Suprapubic skin (tissue), 4 donors: ENCODE data around the gene PSMB8. TPM values are rescaled to one million over a fixed set of nuclear protein-coding genes. Genes with fewer than 3 reads are reported as not detected.
A peak's percentile ranks its signal among the peaks of the same experiment; 100 is the strongest.

Source experiments
- DNase-seq, 2 donors: peaks; one replicate each; pipeline ENCODE4 v3.0.0-alpha.2; 2019; ENCODE audit warnings: low spot score in 2 of 2
- H3K27ac ChIP-seq: fragments of 200-600 bp; sonication (generic); one replicate; pipeline ENCODE4 v1.5.1; 2019
- H3K27me3 ChIP-seq: fragments of 200-600 bp; sonication (generic); one replicate; pipeline ENCODE4 v1.5.1; 2019
- H3K36me3 ChIP-seq: fragments of 200-600 bp; sonication (generic); one replicate; pipeline ENCODE4 v1.5.1; 2019
- H3K4me1 ChIP-seq: fragments of 200-600 bp; sonication (generic); one replicate; pipeline ENCODE4 v1.5.1; 2019
- H3K4me3 ChIP-seq: fragments of 200-600 bp; sonication (generic); one replicate; pipeline ENCODE4 v1.5.1; 2019; ENCODE audit warnings: mild to moderate bottlenecking
- H3K9me3 ChIP-seq: fragments of 200-600 bp; sonication (generic); one replicate; pipeline ENCODE4 v1.5.1; 2019
- EP300 ChIP-seq: sonication (generic); formaldehyde crosslinking; IDR thresholded peaks from one replicate; pipeline ENCODE4 v1.6.1; 2017; ENCODE audit warnings: antibody characterized with exemption
- POLR2A ChIP-seq, 2 donors: fragments of 450-650 bp; IDR thresholded peaks; one replicate each; pipeline ENCODE4 v1.6.1; 2017; ENCODE audit warnings: antibody characterized with exemption in 2 of 2, mild to moderate bottlenecking in 2 of 2, moderate library complexity in 2 of 2
- POLR2AphosphoS5 ChIP-seq, 3 donors: sonication (generic); formaldehyde crosslinking; IDR thresholded peaks; one replicate each; pipeline ENCODE4 v1.6.1; 2017; ENCODE audit warnings: antibody characterized with exemption in 3 of 3
- WGBS: methylation state at CpG from one replicate; pipeline ENCODE4 v1.1.5; 2018; 5-methylcytosine and 5-hydroxymethylcytosine counted together
- total RNA-seq, 4 donors: library from RNA; depleted of rRNA; stranded (reverse); fragments of >200 nt; gene quantifications; one replicate each; pipeline ENCODE4 v1.1.0, GENCODE V29; 2016
- TF ChIP-seq, protein P1 (sequence below), 2 donors: fragments of 200-600 bp in 1 of 2; fragments of 450-650 bp in 1 of 2; sonication (generic) in 1 of 2; IDR thresholded peaks; one replicate each; pipeline ENCODE4 v1.5.1; 2016 to 2019; ENCODE audit warnings: antibody characterized with exemption in 2 of 2, mild to moderate bottlenecking in 1 of 2, moderate library complexity in 1 of 2

The PSMB8 gene
- total RNA-seq, 4 donors from 2014 or later, result 43.6 to 62.7 (median 49.0) TPM

DNA sequence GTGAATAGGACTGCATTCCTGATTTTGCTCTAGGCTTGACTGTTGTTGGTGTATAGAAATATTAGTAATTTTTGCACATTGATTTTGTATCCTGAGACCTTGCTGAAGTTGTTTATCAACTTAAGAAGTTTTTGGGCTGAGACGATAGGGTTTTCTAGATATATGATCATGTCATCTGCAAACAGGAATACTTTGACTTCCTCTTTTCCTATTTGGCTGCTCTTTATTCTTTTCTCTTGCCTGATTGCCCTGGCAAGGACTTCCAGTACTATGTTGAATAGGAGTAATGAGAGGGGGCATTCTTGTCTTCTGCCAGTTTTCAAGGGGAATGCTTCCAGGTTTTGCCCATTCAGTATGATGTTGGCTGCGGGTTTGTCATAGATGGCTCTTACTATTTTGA is 40.4 kb downstream of the PSMB8 start:
- DNase-seq, result no peak
- WGBS, result 60% methylated on average over 2 of the region's 2 CpGs
- Histone ChIP-seq H3K27ac (no peak overlapping the region), H3K27me3 (peaks cover 38% of the 10 kb centered on the region), H3K36me3 (no peaks in the 10 kb centered on the region), H3K4me1 (no peaks in the 10 kb centered on the region), H3K4me3 (no peak overlapping the region), H3K9me3 (peaks cover 4% of the 10 kb centered on the region)
- TF ChIP-seq EP300 (no peak), POLR2AphosphoS5 (IDR thresholded peaks at IDR 0.05) (no peak), POLR2A (IDR thresholded peaks at IDR 0.05) (no peak)
- TF ChIP-seq, protein P1, sequence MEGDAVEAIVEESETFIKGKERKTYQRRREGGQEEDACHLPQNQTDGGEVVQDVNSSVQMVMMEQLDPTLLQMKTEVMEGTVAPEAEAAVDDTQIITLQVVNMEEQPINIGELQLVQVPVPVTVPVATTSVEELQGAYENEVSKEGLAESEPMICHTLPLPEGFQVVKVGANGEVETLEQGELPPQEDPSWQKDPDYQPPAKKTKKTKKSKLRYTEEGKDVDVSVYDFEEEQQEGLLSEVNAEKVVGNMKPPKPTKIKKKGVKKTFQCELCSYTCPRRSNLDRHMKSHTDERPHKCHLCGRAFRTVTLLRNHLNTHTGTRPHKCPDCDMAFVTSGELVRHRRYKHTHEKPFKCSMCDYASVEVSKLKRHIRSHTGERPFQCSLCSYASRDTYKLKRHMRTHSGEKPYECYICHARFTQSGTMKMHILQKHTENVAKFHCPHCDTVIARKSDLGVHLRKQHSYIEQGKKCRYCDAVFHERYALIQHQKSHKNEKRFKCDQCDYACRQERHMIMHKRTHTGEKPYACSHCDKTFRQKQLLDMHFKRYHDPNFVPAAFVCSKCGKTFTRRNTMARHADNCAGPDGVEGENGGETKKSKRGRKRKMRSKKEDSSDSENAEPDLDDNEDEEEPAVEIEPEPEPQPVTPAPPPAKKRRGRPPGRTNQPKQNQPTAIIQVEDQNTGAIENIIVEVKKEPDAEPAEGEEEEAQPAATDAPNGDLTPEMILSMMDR (IDR thresholded peaks at IDR 0.05), result no peak

DNA sequence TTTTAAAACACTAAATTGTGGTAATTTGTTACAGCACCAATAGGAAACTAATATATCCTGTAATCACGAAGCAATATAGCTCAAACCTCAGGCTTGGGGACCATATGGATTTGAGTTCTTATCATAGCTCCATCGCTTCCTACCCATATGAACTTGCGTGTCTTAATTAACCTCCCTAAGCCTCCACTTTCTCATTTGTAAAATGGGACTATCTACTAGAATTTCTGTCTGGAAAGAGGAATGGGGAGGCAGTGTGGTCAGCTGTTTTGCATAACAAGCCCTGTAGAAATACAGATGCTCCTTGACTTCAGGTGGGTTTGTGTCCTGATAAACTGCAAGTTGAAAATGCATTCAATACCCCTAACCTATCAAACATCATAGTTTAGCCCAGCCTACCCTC is 44.1 kb downstream of the PSMB8 start:
- no peak overlapping the region for H3K4me3 ChIP-seq
- peaks cover 10% of the 10 kb centered on the region for H3K4me1 ChIP-seq

DNA sequence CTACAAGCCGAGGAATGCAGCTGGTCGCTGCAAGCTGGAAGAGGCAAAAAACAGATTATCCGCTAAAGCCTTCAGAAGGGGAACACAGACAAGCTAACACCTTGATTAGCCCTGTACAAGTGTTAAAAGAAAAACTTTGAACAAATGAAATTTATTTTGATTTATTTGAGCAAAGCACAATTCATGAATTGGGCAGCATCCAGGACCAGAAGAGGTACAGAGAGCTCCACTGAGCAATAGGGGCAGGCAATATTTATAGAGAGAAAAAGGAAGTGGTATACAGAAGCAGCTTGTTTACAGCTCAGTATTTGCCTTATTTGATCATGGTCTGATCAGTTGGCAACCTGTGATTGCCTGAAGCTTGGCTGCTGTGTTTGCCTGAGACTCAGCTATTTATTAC is 44.7 kb downstream of the PSMB8 start:
- no peak for DNase-seq
- peaks cover 44% of the 10 kb centered on the region for H3K27me3 ChIP-seq
- H3K4me3 ChIP-seq, result no peak overlapping the region
- WGBS, result 94% methylated on average over 3 of the region's 3 CpGs
- peaks cover 4% of the 10 kb centered on the region for H3K9me3 ChIP-seq
- no peaks in the 10 kb centered on the region for H3K36me3 ChIP-seq
- H3K4me1 ChIP-seq, result peaks cover 10% of the 10 kb centered on the region
- H3K27ac ChIP-seq, result no peak overlapping the region
- TF ChIP-seq POLR2A (IDR thresholded peaks at IDR 0.05), result no peak
- TF ChIP-seq EP300, result no peak
- TF ChIP-seq POLR2AphosphoS5 (IDR thresholded peaks at IDR 0.05), result no peak
- TF ChIP-seq, protein P1 (IDR thresholded peaks at IDR 0.05), result no peak

More for the DNA sequence above, 44.1 kb downstream of the PSMB8 start:
- H3K27ac ChIP-seq, result no peak overlapping the region
- no peak for DNase-seq
- peaks cover 42% of the 10 kb centered on the region for H3K27me3 ChIP-seq
- 92% methylated on average over 3 of the region's 3 CpGs for WGBS
- TF ChIP-seq EP300, result no peak
- TF ChIP-seq POLR2A (IDR thresholded peaks at IDR 0.05), result no peak
- TF ChIP-seq, protein P1 (IDR thresholded peaks at IDR 0.05), result no peak
- no peak for TF ChIP-seq POLR2AphosphoS5 (IDR thresholded peaks at IDR 0.05)
- no peaks in the 10 kb centered on the region for H3K36me3 ChIP-seq
- H3K9me3 ChIP-seq, result peaks cover 4% of the 10 kb centered on the region

DNA sequence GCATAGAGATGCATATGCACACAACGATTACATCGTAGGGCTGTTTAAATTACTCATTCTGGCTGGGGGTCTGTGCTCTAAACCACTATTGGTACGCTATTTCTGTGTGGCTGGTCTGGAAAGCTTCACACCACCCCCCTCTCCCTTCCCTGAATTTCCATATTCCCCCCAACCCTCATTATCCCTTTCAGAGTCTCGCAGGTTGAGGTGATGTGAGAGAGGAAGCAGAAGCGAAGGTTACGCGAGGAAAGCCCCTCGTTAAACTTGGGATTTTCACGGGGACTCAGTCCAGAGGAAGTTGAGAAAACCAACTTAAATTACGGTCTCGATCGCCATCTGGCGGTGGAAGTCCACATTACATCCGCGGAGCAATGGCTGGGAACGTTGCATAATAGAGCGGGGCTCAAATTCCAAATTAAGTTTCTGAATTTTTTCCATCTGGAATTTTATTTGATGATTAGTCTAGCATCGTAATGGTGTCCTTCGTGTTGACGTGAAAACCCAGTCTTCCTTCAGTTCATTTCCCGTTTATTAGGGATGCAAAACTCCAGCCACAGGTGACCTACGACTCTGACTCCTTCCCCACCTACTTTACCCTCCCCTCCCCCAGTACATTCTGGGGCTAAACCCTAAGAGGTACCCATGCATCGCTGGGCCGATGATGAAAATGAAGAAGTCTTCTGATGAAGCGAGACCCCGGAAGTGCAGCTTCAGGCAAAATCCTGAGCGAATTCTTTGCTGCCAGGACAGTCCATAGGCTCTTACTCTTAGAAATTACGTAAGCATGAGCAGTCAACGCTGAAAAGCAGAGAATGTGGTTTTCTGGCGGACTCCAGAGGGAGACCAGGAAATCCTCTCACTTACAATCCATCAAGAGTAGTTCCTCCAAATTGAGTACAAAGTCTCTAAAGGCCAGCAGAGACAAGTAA is 46.7 kb downstream of the PSMB8 start:
- peaks cover 4% of the 10 kb centered on the region for H3K9me3 ChIP-seq
- H3K27ac ChIP-seq, result no peak overlapping the region
- peak overlapping the region; percentile 22 for H3K4me3 ChIP-seq
- WGBS, result 8% methylated on average over 30 of the region's 30 CpGs
- peak; percentile 86 for DNase-seq
- H3K4me1 ChIP-seq, result peaks cover 10% of the 10 kb centered on the region
- TF ChIP-seq POLR2AphosphoS5 (IDR thresholded peaks at IDR 0.05) (no peak), POLR2A (IDR thresholded peaks at IDR 0.05) (no peak), EP300 (no peak)
- TF ChIP-seq, protein P1 (IDR thresholded peaks at IDR 0.05), result peak; percentile 78 to 95
- H3K36me3 ChIP-seq, result no peaks in the 10 kb centered on the region
- H3K27me3 ChIP-seq, result peaks cover 47% of the 10 kb centered on the region

DNA sequence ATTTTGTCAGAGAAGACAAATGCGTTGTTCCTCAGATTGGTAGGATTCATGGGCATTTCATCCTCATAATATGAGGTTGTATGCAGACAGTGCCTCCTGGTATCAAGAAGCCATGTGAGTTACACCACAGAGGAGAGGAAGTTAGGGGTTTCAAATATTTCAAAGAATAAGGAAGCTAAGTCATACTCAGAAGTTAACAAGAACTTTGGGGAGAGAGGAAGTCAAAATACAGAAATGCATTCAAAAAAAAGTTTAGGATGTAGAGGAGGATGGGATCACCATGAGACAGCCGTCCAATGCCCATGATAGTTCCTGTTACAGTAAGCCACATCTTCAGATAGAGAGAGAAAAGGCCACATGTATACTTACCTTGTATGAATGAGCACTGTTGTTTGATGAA is 49.3 kb downstream of the PSMB8 start:
- peaks cover 4% of the 10 kb centered on the region for H3K9me3 ChIP-seq
- 72% methylated on average over 2 of the region's 2 CpGs for WGBS
- peaks cover 57% of the 10 kb centered on the region for H3K27me3 ChIP-seq
- DNase-seq, result no peak
- H3K4me3 ChIP-seq, result no peak overlapping the region
- no peaks in the 10 kb centered on the region for H3K36me3 ChIP-seq
- TF ChIP-seq EP300, result no peak
- no peak for TF ChIP-seq POLR2A (IDR thresholded peaks at IDR 0.05)
- TF ChIP-seq, protein P1 (IDR thresholded peaks at IDR 0.05), result no peak
- TF ChIP-seq POLR2AphosphoS5 (IDR thresholded peaks at IDR 0.05), result no peak
- peaks cover 13% of the 10 kb centered on the region for H3K4me1 ChIP-seq
- H3K27ac ChIP-seq, result no peak overlapping the region
